ENCODE results near the gene COX19. TPM values are rescaled to one million over a fixed set of nuclear protein-coding genes. Genes with fewer than 3 reads are reported as not detected.
A peak's percentile ranks its signal among the peaks of the same experiment; 100 is the strongest.

Gene COX19
- total RNA-seq, 1 donor from 2014 or later: 12.9 TPM

DNA sequence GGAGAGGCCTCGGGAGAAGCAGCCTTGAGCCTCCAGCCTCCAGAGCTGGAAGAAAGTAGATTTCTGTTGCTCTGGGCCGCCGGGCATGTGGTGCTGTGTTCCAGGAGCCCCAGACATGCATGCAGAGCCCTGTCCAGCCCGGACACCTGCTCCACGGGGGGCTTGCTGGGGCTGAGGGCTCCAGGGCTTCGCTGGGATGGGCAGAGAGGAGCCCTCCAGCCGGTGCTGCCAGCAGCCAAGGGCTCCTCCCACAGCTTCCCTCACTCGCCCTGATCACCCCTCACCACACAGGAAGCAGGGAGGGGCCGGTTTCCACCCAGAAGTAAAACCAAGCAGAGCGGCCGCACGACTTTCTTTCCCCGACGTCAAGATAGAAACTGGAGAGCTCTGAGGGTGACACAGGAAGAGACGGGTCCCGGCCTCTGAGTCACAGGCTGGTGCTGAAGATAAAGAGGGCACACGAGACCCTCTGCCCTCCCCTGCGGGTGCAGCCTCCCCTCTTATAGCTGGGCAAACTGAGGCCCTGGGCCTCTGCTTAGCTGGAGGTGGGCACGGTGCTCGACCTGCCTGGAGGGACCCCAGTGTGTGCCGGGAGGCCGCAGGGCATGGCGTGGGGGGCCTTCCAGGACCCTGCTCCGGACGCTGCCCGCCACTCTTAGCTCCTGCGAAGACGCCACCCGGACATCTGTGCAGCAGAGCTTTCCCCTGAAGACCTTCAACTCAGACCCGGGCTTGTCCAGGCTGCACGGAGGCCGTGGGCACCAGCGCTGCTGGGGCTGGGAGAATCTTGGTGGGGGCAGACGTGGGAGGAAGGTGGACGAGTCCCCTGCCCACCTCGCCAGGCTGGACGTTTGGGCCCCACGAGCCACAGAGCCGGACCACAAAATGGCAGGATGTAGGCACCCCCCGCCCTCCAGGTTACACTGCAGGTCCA lies 52.0 kb downstream of the COX19 start:
- intact Hi-C loops (cut with DNase I): no loop called here

DNA sequence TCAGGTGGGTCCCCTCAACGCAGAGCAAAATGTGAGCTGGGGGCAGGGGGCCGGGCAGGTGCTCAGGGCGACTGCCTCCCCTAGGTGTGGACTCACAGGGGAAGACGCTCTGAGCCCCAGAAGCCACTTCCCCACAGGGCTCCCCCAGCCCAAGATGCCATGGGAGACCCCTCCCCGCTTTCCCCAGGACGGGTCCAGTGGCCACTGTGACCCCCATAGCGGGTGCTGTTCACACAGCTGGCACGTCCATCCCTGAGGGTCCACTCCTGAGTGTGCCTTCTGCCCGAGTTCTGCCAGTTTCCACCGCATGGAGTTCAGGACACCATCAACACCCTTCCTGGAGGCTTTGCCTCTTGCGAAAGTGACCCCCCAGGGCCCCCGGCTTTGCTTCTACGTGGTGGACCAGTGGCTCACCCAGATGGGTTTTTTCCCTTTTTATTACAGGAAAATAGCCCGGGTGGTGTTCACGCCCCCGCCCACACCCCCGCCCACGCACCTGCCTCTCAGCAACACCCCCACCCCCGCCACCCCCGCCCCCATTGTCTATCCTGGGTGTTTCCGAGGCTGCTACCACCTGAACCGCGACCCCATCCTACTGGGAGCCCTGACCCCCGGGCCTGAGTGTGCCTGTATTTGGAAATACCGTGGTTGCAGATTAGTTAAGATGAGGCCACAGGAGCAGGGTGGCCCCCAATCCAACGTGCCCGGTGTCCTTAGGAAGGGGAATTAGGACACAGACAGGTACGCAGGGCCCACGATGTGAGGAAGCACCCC lies 52.8 kb downstream of the COX19 start:
- TF ChIP-seq, protein P1, sequence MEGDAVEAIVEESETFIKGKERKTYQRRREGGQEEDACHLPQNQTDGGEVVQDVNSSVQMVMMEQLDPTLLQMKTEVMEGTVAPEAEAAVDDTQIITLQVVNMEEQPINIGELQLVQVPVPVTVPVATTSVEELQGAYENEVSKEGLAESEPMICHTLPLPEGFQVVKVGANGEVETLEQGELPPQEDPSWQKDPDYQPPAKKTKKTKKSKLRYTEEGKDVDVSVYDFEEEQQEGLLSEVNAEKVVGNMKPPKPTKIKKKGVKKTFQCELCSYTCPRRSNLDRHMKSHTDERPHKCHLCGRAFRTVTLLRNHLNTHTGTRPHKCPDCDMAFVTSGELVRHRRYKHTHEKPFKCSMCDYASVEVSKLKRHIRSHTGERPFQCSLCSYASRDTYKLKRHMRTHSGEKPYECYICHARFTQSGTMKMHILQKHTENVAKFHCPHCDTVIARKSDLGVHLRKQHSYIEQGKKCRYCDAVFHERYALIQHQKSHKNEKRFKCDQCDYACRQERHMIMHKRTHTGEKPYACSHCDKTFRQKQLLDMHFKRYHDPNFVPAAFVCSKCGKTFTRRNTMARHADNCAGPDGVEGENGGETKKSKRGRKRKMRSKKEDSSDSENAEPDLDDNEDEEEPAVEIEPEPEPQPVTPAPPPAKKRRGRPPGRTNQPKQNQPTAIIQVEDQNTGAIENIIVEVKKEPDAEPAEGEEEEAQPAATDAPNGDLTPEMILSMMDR (IDR thresholded peaks at IDR 0.05): no peak
- Histone ChIP-seq H3K4me3 (peak overlapping the region; percentile 36), H3K4me1 (peaks cover 27% of the 10 kb centered on the region), H3K27me3 (ENCODE audit: low read depth) (no peaks in the 10 kb centered on the region), H3K27ac (peak overlapping the region; percentile 73), H3K9me3 (no peaks in the 10 kb centered on the region), H3K36me3 (peaks cover 4% of the 10 kb centered on the region)
- intact Hi-C loops (cut with DNase I): no loop called here
- ATAC-seq (no peak), DNase-seq (peak; percentile 42)

More for the DNA sequence above, 52.0 kb downstream of the COX19 start:
- peak; percentile 85 for DNase-seq
- H3K4me3 ChIP-seq: peak overlapping the region; percentile 36
- peaks cover under 1% of the 10 kb centered on the region for H3K36me3 ChIP-seq
- TF ChIP-seq, protein P1 (IDR thresholded peaks at IDR 0.05): no peak
- H3K27me3 ChIP-seq (ENCODE audit: low read depth): no peaks in the 10 kb centered on the region
- H3K4me1 ChIP-seq: peaks cover 27% of the 10 kb centered on the region
- no peaks in the 10 kb centered on the region for H3K9me3 ChIP-seq
- H3K27ac ChIP-seq: peak overlapping the region; percentile 73
- peak; percentile 69 to 80 for ATAC-seq

DNA sequence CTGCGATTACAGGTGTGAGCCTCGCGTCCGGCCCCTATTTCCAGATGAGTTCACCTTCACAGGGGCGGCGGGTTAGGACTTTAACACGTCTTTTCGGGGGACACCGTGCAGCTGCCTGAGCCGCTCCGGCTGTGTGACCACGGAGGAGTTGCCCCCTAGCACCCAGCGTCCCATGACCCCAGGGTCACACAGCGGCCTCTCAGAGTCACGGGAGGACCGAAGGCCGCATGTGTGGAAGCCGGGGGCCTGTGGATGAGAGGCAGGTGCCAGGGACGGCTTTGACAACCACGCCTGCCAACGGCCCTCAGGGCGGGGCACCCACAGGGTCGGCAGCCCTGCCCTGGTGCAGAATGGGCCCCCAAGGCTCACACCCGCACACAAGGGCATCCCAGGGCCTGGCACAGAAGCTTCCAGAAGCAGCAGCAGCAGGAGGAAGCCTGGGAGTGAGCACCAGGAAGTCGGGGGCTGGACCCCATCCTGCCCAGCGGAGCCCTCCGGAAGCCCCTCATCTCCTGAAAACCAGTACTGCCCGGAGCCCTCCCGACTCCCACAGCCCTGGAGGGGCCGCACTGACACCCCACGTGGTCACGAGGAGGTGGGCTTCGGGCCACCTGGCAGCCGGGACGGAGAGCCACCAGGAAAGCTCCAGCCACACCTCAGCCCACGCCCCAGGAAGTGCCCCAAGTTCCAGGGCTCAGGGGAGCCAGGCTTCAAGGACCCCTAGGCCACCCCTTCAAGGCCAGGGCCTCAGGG lies 53.6 kb downstream of the COX19 start:
- intact Hi-C loops (cut with DNase I): no loop called here
- H3K27me3 ChIP-seq (ENCODE audit: low read depth): no peaks in the 10 kb centered on the region
- H3K4me3 ChIP-seq: peak overlapping the region; percentile 19
- peaks cover 4% of the 10 kb centered on the region for H3K36me3 ChIP-seq
- peaks cover 27% of the 10 kb centered on the region for H3K4me1 ChIP-seq
- ATAC-seq: no peak
- TF ChIP-seq, protein P1 (IDR thresholded peaks at IDR 0.05): no peak
- peak; percentile 44 for DNase-seq
- peak overlapping the region; percentile 31 for H3K27ac ChIP-seq
- H3K9me3 ChIP-seq: no peaks in the 10 kb centered on the region

DNA sequence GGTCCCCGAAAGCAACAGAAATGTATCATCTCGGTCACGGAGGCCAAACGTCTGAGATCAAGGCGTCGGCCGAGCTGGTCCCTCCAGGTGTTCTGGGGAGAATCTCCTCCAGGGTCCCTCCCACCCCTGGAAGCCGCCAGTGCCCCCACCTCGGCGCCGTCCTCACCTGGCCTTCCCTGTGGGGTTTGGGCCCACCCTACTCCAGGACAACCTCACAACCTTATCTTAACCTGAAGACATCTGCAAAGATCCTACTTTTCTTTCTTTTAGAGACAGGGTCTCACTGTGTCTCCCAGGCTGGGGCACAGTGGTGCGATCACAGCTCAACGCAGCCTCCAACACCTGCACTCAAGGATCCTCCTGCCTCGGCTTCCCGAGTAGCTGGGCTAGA lies 54.3 kb downstream of the COX19 start:
- H3K36me3 ChIP-seq: peaks cover 4% of the 10 kb centered on the region
- TF ChIP-seq, protein P1 (IDR thresholded peaks at IDR 0.05): no peak
- H3K4me1 ChIP-seq: peaks cover 27% of the 10 kb centered on the region
- intact Hi-C loops (cut with DNase I): no loop called here
- DNase-seq: peak; percentile 36
- H3K27ac ChIP-seq: no peak overlapping the region
- no peaks in the 10 kb centered on the region for H3K9me3 ChIP-seq
- H3K27me3 ChIP-seq (ENCODE audit: low read depth): no peaks in the 10 kb centered on the region
- no peak overlapping the region for H3K4me3 ChIP-seq
- ATAC-seq: no peak

Data from lower lobe of right lung (tissue), 2 donors.